HG02852 (cell line): ENCODE results near the gene PDS5B.

Experiments
- ATAC-seq: cut with Tn5 transposase; IDR thresholded peaks from one replicate; pipeline ENCODE4 v1.9.1; 2021; ENCODE audit warnings: mild to moderate bottlenecking, moderate library complexity; ENCODE audit not compliant: unreplicated experiment

PDS5B gene

GRCh38 chr13:32781906-32782305, 195.7 kb downstream of the PDS5B start:
- ATAC-seq = no peak

GRCh38 chr13:32783067-32783466, 196.8 kb downstream of the PDS5B start:
- no peak for ATAC-seq

GRCh38 chr13:32790731-32791130, 204.5 kb downstream of the PDS5B start:
- no peak for ATAC-seq

GRCh38 chr13:32791545-32792172, 205.4 kb downstream of the PDS5B start:
- peak; percentile 90 for ATAC-seq

GRCh38 chr13:32796754-32797153, 210.5 kb downstream of the PDS5B start:
- ATAC-seq = no peak

- no peak for ATAC-seq
These were observed 215.9 kb downstream of the PDS5B start for GRCh38 chr13:32802159-32802558.

GRCh38 chr13:32804673-32805230, 218.5 kb downstream of the PDS5B start:
- ATAC-seq = no peak

- peak; percentile 88 for ATAC-seq
These were observed 225.1 kb downstream of the PDS5B start for GRCh38 chr13:32811297-32811800.

GRCh38 chr13:32821149-32821688, 235.0 kb downstream of the PDS5B start:
- ATAC-seq = no peak

- ATAC-seq = no peak
These were observed 236.5 kb downstream of the PDS5B start for GRCh38 chr13:32822771-32823170.

GRCh38 chr13:32823597-32823996, 237.3 kb downstream of the PDS5B start:
- ATAC-seq = no peak

- ATAC-seq = no peak
These were observed 237.8 kb downstream of the PDS5B start for GRCh38 chr13:32824061-32824460.

GRCh38 chr13:32824675-32825074, 238.4 kb downstream of the PDS5B start:
- no peak for ATAC-seq

GRCh38 chr13:32825481-32825880, 239.2 kb downstream of the PDS5B start:
- no peak for ATAC-seq

- ATAC-seq = peak; percentile 58
These were observed 240.1 kb downstream of the PDS5B start for GRCh38 chr13:32826372-32826771.
